Measurements from ENCODE around the gene PAM.
A peak's percentile ranks its signal among the peaks of the same experiment; 100 is the strongest.

The PAM gene

GRCh38 chr5:102815540-102816332 is 60.6 kb downstream of the PAM start:
- DNase-seq: no peak

GRCh38 chr5:102818345-102818744 is 63.2 kb downstream of the PAM start:
- no peak for DNase-seq

GRCh38 chr5:102818934-102819333 is 63.8 kb downstream of the PAM start:
- DNase-seq: peak in 1 of 5 donors; percentile 6

- no peak for DNase-seq
These were observed 64.5 kb downstream of the PAM start for GRCh38 chr5:102819634-102820033.

GRCh38 chr5:102823441-102823874 is 68.4 kb downstream of the PAM start:
- no peak for DNase-seq

GRCh38 chr5:102826629-102827028 is 71.5 kb downstream of the PAM start:
- DNase-seq: no peak

GRCh38 chr5:102830241-102830640 is 75.1 kb downstream of the PAM start:
- DNase-seq: no peak

- DNase-seq: no peak
These were observed 77.3 kb downstream of the PAM start for GRCh38 chr5:102832445-102832844.

GRCh38 chr5:102833146-102833545 is 78.0 kb downstream of the PAM start:
- DNase-seq: no peak

- DNase-seq: no peak
These were observed 79.4 kb downstream of the PAM start for GRCh38 chr5:102834438-102834964.

GRCh38 chr5:102835717-102836116 is 80.6 kb downstream of the PAM start:
- DNase-seq: no peak

GRCh38 chr5:102841021-102841420 is 85.9 kb downstream of the PAM start:
- DNase-seq: no peak

GRCh38 chr5:102843997-102844396 is 88.9 kb downstream of the PAM start:
- DNase-seq: no peak

GRCh38 chr5:102845041-102845440 is 89.9 kb downstream of the PAM start:
- no peak for DNase-seq

- no peak for DNase-seq
These were observed 95.4 kb downstream of the PAM start for GRCh38 chr5:102850503-102850902.

- peak in 1 of 5 donors; percentile 39 for DNase-seq
These were observed 98.6 kb downstream of the PAM start for GRCh38 chr5:102853680-102854079.

- DNase-seq: no peak
These were observed 100.7 kb downstream of the PAM start for GRCh38 chr5:102855681-102856388.

- no peak for DNase-seq
These were observed 101.3 kb downstream of the PAM start for GRCh38 chr5:102856389-102856777.

- DNase-seq: no peak
These were observed 102.1 kb downstream of the PAM start for GRCh38 chr5:102857076-102857818.

- DNase-seq: no peak
These were observed 103.1 kb downstream of the PAM start for GRCh38 chr5:102858221-102858620.

- DNase-seq: no peak
These were observed 103.7 kb downstream of the PAM start for GRCh38 chr5:102858808-102859207.

- DNase-seq: no peak
These were observed 104.9 kb downstream of the PAM start for GRCh38 chr5:102860035-102860434.

- no peak for DNase-seq
These were observed 108.0 kb downstream of the PAM start for GRCh38 chr5:102863058-102863457.

All from T-helper 1 cell (primary cell).